NCI-H146 (cell line): Measurements from ENCODE around the gene C1orf52.

Experiments used
- DNase-seq: peaks from one replicate; lab custom pipeline; 2025; lab: John Stamatoyannopoulos, UW

C1orf52 gene

GRCh38 chr1:85259118-85259911, at the start of gene C1orf52:
Gene C1orf52, minus strand, starts transcription at chr1:85259662. Its CDS starts 29 bp downstream, at chr1:85259633.
- peak; percentile 93 for DNase-seq

GRCh38 chr1:85308833-85309350, 49.4 kb upstream of the C1orf52 start:
- DNase-seq, result no peak

DNA sequence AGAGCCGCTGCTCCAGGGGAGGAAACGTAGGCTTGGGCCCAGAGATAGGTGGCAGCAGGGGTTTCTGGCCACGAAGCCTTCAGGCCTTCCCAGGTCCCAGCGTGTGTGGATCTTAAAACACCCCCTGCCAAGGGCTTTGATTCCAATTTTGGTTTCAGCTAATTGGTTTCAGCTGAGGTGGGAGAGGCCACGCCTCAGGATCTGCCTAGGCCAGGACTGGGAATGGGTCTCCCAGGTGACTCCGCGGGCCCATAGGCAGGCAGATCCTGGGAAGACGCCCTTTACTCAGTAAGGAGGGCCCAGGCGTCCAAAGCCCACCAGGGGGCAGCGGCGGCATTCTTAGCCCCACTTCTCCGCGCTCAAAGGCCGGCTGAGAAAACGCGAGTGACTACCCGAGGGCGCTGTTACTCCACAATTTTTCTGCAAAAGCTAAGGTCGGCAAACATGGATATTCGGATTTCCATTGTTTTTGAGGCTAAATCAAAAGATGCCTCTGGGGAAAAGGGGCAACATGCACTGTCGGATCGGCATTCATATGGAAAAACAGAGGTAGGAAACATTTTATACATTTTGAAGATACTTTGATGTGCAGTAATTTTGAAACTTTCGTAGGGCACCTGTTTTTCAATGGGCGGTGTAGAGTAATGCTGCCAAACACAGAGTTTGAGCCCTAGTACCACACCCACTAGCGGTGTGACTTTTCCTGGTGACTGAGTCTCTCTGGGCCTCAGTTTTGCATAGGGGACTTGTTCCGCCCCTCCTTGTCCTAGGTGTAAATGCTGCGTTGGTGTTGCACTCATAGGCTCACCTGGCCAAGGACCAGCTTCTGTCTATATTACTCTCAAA, 48.7 kb upstream of the C1orf52 start:
- DNase-seq, result peak; percentile 83

- DNase-seq, result no peak
Measured at GRCh38 chr1:85306236-85306635, 46.8 kb upstream of the C1orf52 start.

- DNase-seq, result no peak
Measured at GRCh38 chr1:85303440-85304162, 44.1 kb upstream of the C1orf52 start.

GRCh38 chr1:85300140-85300539, 40.7 kb upstream of the C1orf52 start:
- no peak for DNase-seq

GRCh38 chr1:85297855-85298629, 38.6 kb upstream of the C1orf52 start:
- peak; percentile 43 for DNase-seq

GRCh38 chr1:85297538-85297854, 38.0 kb upstream of the C1orf52 start:
- no peak for DNase-seq

DNA sequence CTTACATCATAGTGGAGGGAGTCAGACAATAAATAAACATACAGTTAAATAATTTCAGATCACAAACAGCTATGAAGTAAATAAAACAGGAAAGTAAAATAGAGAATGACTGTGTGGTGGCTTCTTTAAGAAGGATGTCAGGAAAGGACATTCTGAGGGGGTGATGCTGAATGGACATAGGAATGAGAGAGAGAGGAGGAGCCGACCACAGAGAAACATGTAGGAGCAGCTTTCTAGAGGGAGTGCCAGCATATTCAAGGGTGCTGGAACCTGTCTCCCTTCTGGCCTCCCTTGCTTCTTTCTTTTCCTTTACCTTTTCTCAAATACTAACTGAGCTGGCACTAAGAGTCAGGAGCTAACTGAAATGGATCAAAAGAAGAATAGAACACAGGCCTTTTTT, 37.5 kb upstream of the C1orf52 start:
- no peak for DNase-seq

- DNase-seq, result no peak
Measured at GRCh38 chr1:85295654-85296053, 36.2 kb upstream of the C1orf52 start.

DNA sequence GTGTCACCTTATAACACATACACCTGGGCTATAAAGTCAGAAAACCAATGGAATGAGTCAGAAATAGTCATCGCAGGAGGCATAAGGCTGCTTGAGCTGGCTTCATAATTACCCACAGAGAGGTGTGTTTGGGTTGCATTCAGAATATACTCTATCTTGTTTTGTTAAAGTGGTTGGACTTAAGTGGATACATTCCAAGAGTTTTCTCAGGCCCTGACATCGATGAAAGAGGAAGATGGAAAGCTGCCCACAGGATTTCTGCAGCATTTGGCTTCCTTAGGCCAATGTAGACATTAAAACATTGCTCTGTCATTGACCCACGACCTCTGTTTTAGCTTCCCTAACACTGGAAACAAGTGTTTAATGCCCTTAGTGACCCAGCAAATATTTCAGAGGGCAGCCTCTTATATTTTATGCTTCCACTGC, 35.6 kb upstream of the C1orf52 start:
- no peak for DNase-seq

GRCh38 chr1:85290826-85291225, 31.4 kb upstream of the C1orf52 start:
- no peak for DNase-seq

GRCh38 chr1:85289848-85290335, 30.4 kb upstream of the C1orf52 start:
- DNase-seq, result no peak

GRCh38 chr1:85289207-85289847, 29.9 kb upstream of the C1orf52 start:
- no peak for DNase-seq

DNA sequence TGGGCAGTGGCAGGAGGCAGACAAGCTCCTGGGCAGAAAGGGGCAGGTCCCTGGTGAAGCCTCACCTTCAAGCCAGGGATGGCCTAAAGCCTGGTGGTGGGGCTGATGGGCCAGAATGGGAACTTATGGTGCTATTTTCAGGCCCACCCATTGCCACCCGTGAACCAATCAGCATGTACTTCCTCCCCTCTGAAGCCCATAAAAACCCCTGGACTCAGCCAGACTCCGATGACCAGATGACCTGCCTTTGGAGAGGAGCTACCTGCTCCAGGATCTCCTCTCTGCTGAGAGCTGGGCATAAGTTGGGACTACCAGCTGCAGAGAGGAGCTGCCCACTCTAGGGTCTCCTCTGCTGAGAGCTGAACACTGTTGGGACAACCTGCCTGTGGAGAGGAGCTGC, 24.7 kb upstream of the C1orf52 start:
- no peak for DNase-seq

DNA sequence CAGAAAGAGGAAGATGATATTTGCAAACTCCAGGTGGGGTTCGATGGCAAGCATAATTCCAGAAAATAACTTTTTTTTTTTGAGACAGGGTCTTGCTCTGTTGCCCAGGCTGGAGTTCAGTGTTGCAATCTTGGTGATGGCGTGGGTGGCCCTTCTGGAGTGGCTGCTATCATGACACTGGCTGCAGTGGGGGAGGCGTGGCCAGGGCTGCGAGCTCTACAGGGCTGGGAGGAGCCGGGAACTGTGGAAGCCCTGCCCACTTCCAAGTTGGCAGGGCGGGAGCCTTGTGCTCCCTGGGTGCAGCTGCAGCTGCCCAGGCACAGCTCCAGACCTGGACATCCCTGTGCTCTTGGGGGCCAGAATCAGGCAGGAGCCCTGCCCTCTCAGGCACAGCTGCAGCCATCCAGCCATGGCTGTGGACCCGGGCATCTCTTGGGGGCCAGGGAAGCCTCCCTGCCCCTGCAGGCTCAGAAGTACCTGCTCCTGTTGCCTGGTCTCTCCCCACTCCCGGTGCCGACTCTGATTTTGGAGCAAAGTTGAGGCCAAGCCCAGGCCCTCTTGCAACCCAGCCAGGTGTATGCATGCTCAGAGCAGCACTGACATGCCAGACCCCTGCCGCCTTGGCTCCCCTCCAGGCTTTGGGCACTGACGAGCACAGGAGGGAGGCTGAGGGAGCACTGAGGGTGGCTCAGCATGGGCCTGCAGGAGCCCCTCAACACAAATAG, 24.2 kb upstream of the C1orf52 start:
- DNase-seq, result peak; percentile 15

- DNase-seq, result peak; percentile 1
Measured at GRCh38 chr1:85282424-85282823, 23.0 kb upstream of the C1orf52 start.

DNA sequence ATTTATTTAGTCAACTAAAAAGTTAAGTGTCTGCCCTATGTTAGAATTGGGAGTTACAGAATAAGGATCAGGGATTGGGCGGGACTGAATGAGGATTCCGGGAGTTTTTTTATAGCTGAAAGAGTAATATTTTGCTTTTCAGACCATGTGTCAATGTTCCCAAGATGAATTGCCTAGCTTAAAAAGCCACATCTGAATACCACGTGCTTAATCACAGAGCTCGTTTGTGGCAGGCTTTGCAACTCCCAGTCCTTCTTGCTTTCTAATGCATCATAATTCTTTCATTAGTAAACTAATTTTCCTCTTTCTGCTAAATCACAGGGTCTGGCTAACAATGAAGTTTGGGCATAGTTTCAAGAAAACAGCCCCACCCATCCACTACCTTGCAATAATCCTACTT, 21.2 kb upstream of the C1orf52 start:
- DNase-seq, result no peak

DNA sequence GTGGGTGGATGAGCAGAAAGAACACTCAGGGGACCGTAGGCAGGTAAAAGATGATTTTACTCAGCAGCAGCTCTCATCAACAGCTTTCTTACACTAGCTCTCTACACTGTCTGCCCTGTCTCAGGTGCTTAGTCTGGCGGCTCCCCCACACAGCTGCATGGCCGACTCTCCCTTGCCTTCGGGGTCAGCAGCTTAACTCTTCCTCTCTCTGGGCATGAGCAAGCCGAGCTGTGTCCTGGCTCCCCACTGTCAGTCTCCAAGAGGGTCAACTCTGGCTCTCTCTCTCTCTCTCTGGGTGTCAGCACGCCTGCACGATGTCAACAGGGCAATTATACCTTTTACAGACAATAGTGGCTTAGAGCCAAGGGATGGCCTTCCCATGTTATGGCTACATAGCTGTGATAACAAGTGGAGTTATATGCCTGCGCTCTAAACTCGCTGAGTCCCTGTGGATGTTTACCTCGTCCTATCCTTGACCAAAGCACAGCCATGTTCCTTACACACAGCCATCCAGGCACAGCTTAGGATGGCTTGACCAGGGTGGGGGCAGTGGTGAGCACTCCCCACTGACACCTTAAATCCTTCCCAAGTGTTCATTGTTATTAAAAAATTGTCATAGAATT, 20.1 kb upstream of the C1orf52 start:
- no peak for DNase-seq

- no peak for DNase-seq
Measured at GRCh38 chr1:85278853-85279314, 19.4 kb upstream of the C1orf52 start.
